SH-SY5Y (cell line): ENCODE results near the gene EXOC8.

Source experiments
- GATA2 ChIP-seq: IDR thresholded peaks from 2 replicates; pipeline ENCODE4 v1.6.1; 2011; ENCODE audit warnings: mild to moderate bottlenecking, low read depth, low read length
- GATA3 ChIP-seq: IDR thresholded peaks from 2 replicates; pipeline ENCODE4 v1.6.1; 2011; ENCODE audit warnings: low read depth, mild to moderate bottlenecking, low read length, moderate library complexity

Gene EXOC8

GRCh38 chr1:231363624-231364023, 26.0 kb upstream of the EXOC8 start:
- no peak for TF ChIP-seq GATA2
- TF ChIP-seq GATA3 = no peak

- TF ChIP-seq GATA3 = no peak
Measured at GRCh38 chr1:231362325-231362724, 24.7 kb upstream of the EXOC8 start.

- TF ChIP-seq GATA2 (no peak), GATA3 (no peak)
Measured at GRCh38 chr1:231359113-231359512, 21.5 kb upstream of the EXOC8 start.

- TF ChIP-seq GATA3 (no peak), GATA2 (no peak)
Measured at GRCh38 chr1:231357831-231358354, 20.2 kb upstream of the EXOC8 start.

- TF ChIP-seq GATA2 = no peak
- no peak for TF ChIP-seq GATA3
Measured at GRCh38 chr1:231357187-231357772, 19.6 kb upstream of the EXOC8 start.

- TF ChIP-seq GATA3 (no peak), GATA2 (no peak)
Measured at GRCh38 chr1:231355171-231355570, 17.5 kb upstream of the EXOC8 start.

- TF ChIP-seq GATA2 (no peak), GATA3 (no peak)
Measured at GRCh38 chr1:231354330-231355020, 16.8 kb upstream of the EXOC8 start.

GRCh38 chr1:231353086-231353485, 15.4 kb upstream of the EXOC8 start:
- no peak for TF ChIP-seq GATA3

GRCh38 chr1:231351816-231352215, 14.2 kb upstream of the EXOC8 start:
- no peak for TF ChIP-seq GATA2
- TF ChIP-seq GATA3 = no peak

- TF ChIP-seq GATA2 (no peak), GATA3 (no peak)
Measured at GRCh38 chr1:231348442-231348841, 10.8 kb upstream of the EXOC8 start.

GRCh38 chr1:231347961-231348360, 10.3 kb upstream of the EXOC8 start:
- TF ChIP-seq GATA2 = no peak
- no peak for TF ChIP-seq GATA3

- TF ChIP-seq GATA3 (no peak), GATA2 (no peak)
Measured at GRCh38 chr1:231340328-231341013, 2.8 kb upstream of the EXOC8 start.

- TF ChIP-seq GATA3 (no peak), GATA2 (no peak)
Measured at GRCh38 chr1:231338270-231339128, 847 bp upstream of the EXOC8 start, which contains the start of gene SPRTN. SPRTN (plus strand) TSS chr1:231338293; CDS start chr1:231338384, 91 bp downstream.

- no peak for TF ChIP-seq GATA3
- no peak for TF ChIP-seq GATA2
Measured at GRCh38 chr1:231337043-231337471, 595 bp downstream of the EXOC8 start.
